Measurements from ENCODE around the gene MAU2.
A peak's percentile ranks its signal among the peaks of the same experiment; 100 is the strongest.
"Not testable (repeated sequence)": the region's sequence is repeated elsewhere in the genome, so short reads cannot be mapped to it uniquely, and the experiment has no call there.

Gene MAU2

DNA sequence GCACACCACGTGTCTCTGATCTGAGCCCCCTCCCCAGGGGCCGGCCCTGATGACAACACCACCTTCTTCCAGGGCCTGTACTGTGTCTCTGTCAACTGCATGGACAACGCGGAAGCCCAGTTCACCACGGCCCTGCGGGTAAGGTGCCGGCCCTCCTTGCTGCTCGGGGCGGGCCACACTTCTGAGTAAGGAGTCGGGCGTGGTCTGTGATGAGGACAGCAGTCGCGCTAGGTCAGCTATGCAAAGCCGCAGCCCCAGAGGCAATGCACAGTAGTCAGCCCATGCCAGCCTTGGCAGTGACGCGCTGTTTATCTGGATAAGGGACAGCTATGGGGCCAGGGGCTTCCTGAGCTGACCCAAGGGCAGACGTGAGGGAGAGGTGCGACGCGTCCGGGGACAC is 24.6 kb downstream of the MAU2 start:
- no peak for DNase-seq (ENCODE audit: low spot score in 2 of 2)
- Histone ChIP-seq H3K27me3 (ENCODE audit: low read depth) (no peaks in the 10 kb centered on the region), H3K4me1 (no peaks in the 10 kb centered on the region), H3K9me3 (no peaks in the 10 kb centered on the region), H3K36me3 (replicated peaks) (peaks cover 73% of the 10 kb centered on the region), H3K4me3 (no peak overlapping the region)
- in situ Hi-C loops (cut with MboI; ENCODE audit: low sequenced_read_pairs) = no loop called here

DNA sequence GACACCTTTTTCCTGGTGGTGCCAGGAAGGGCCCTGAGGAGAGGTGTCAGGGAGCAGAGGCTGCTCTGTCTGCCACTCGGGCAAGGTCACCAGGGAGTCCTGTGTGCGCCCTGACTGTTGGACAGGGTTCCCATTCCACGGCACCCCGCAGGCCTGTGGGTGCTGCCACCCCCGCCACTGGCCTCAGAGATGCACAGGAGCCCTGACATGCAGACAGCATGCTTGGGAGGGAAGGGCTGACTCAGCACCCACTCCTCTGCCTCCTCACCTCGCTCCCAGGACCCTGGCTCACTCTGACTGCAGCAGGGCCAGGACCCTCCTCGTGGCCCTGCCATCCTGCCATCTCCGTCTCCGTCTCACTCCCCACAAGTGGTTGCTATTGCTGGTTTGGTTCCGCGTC is 25.3 kb downstream of the MAU2 start:
- in situ Hi-C loops (cut with MboI; ENCODE audit: low sequenced_read_pairs) = no loop called here
- DNase-seq (ENCODE audit: low spot score in 2 of 2) = no peak
- Histone ChIP-seq H3K36me3 (replicated peaks) (peaks cover 71% of the 10 kb centered on the region), H3K27me3 (ENCODE audit: low read depth) (no peaks in the 10 kb centered on the region), H3K4me1 (no peaks in the 10 kb centered on the region), H3K4me3 (no peak overlapping the region), H3K9me3 (no peaks in the 10 kb centered on the region)

- Histone ChIP-seq H3K4me3 (no peak overlapping the region), H3K36me3 (replicated peaks) (peaks cover 76% of the 10 kb centered on the region), H3K27me3 (ENCODE audit: low read depth) (no peaks in the 10 kb centered on the region), H3K9me3 (no peaks in the 10 kb centered on the region), H3K4me1 (no peaks in the 10 kb centered on the region)
- DNase-seq (ENCODE audit: low spot score in 2 of 2) = no peak
- in situ Hi-C loops (cut with MboI; ENCODE audit: low sequenced_read_pairs) = no loop called here
Observed at GRCh38 chr19:19347401-19348110, 26.9 kb downstream of the MAU2 start.

GRCh38 chr19:19348266-19348665 is 27.6 kb downstream of the MAU2 start:
- no peaks in the 10 kb centered on the region for H3K4me1 ChIP-seq
- in situ Hi-C loops (cut with MboI; ENCODE audit: low sequenced_read_pairs) = no loop called here
- no peaks in the 10 kb centered on the region for H3K9me3 ChIP-seq
- H3K27me3 ChIP-seq (ENCODE audit: low read depth) = no peaks in the 10 kb centered on the region
- no peak for DNase-seq (ENCODE audit: low spot score in 2 of 2)
- peaks cover 77% of the 10 kb centered on the region for H3K36me3 ChIP-seq (replicated peaks)
- no peak overlapping the region for H3K4me3 ChIP-seq

DNA sequence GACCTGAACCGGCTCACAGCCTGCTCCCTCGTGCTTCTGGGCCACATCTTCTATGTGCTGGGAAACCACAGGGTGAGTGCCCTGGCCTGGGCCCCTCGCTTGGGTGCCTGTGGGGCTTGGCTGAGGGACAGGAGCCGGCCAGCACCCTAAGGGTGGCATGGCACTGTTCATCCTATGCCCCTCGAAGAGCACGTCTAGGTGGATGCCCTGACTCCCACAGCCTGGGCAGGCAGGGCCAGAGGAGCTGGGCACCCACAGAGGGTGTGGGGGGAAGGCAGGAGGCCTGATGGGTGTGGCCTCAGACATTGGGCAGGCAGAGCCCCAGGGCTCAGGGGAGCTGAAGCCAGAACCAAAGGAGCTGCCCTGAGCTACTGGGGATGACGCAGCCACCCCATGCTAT is 28.7 kb downstream of the MAU2 start:
- H3K4me1 ChIP-seq = no peaks in the 10 kb centered on the region
- no peaks in the 10 kb centered on the region for H3K27me3 ChIP-seq (ENCODE audit: low read depth)
- H3K9me3 ChIP-seq = no peaks in the 10 kb centered on the region
- DNase-seq (ENCODE audit: low spot score in 2 of 2) = no peak
- in situ Hi-C loops (cut with MboI; ENCODE audit: low sequenced_read_pairs) = no loop called here
- H3K4me3 ChIP-seq = no peak overlapping the region
- H3K36me3 ChIP-seq (replicated peaks) = peaks cover 80% of the 10 kb centered on the region

- in situ Hi-C loops (cut with MboI; ENCODE audit: low sequenced_read_pairs); H3K4me3 ChIP-seq: not testable (repeated sequence)
Observed at GRCh38 chr19:19350756-19351155, 30.1 kb downstream of the MAU2 start.

DNA sequence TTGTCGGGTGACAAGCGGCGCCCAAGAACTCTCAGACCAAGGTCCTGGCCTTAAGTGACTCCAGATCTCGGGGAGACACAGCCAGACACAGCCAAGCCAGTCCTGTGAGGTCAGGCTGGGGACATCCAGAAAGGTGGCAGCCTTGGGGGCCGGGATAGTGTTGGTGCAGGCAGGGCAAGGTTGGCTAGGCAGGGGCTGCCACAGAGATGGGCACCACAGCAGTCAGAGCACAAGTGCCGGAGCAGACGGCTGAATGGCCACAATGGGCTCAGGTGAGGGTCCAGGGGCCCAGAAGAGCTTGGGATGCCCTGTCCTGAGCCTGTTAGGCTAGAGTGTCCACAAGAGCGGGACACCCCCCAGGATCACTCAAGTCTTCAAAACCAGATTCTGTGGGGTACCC is 32.2 kb downstream of the MAU2 start:
- no peak for DNase-seq (ENCODE audit: low spot score in 2 of 2)
- Histone ChIP-seq H3K36me3 (replicated peaks) (peaks cover 74% of the 10 kb centered on the region), H3K4me1 (no peaks in the 10 kb centered on the region), H3K9me3 (no peaks in the 10 kb centered on the region), H3K27me3 (ENCODE audit: low read depth) (no peaks in the 10 kb centered on the region), H3K4me3 (no peak overlapping the region)
- in situ Hi-C loops (cut with MboI; ENCODE audit: low sequenced_read_pairs) = no loop called here

More at GRCh38 chr19:19350756-19351155, 30.1 kb downstream of the MAU2 start:
- H3K4me1 ChIP-seq; DNase-seq (ENCODE audit: low spot score in 2 of 2); H3K27me3 ChIP-seq (ENCODE audit: low read depth); H3K9me3 ChIP-seq: not testable (repeated sequence)
- peaks cover 76% of the 10 kb centered on the region for H3K36me3 ChIP-seq (replicated peaks)

- H3K9me3 ChIP-seq = no peaks in the 10 kb centered on the region
- no peak for DNase-seq (ENCODE audit: low spot score in 2 of 2)
- no peaks in the 10 kb centered on the region for H3K4me1 ChIP-seq
- in situ Hi-C loops (cut with MboI; ENCODE audit: low sequenced_read_pairs) = no loop called here
- H3K36me3 ChIP-seq (replicated peaks) = peaks cover 65% of the 10 kb centered on the region
- no peak overlapping the region for H3K4me3 ChIP-seq
- H3K27me3 ChIP-seq (ENCODE audit: low read depth) = no peaks in the 10 kb centered on the region
Observed at GRCh38 chr19:19354007-19354406, 33.4 kb downstream of the MAU2 start.

DNA sequence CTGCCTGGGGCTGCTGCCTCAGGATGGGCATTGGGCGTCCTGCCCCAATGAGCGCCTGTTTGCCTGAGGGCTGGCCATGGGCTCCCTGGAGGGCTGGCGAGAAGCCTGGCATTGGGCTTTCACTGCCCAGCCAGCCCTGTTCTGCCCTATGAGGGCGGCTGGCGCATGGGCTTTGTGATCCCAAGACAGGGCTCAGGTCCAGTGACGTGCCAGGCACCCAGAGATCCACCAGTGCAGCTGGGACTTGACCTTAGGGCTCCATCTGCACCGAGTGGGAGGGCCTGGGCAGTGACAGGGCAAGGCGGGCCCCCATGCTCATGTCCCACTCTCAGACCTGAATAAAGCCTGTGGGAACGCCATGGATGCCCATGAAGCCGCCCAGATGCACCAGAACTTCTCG is 34.3 kb downstream of the MAU2 start:
- no peak overlapping the region for H3K4me3 ChIP-seq
- H3K36me3 ChIP-seq (replicated peaks) = peaks cover 59% of the 10 kb centered on the region
- no peak for DNase-seq (ENCODE audit: low spot score in 2 of 2)
- no peaks in the 10 kb centered on the region for H3K4me1 ChIP-seq
- no peaks in the 10 kb centered on the region for H3K9me3 ChIP-seq
- in situ Hi-C loops (cut with MboI; ENCODE audit: low sequenced_read_pairs) = no loop called here
- H3K27me3 ChIP-seq (ENCODE audit: low read depth) = no peaks in the 10 kb centered on the region

DNA sequence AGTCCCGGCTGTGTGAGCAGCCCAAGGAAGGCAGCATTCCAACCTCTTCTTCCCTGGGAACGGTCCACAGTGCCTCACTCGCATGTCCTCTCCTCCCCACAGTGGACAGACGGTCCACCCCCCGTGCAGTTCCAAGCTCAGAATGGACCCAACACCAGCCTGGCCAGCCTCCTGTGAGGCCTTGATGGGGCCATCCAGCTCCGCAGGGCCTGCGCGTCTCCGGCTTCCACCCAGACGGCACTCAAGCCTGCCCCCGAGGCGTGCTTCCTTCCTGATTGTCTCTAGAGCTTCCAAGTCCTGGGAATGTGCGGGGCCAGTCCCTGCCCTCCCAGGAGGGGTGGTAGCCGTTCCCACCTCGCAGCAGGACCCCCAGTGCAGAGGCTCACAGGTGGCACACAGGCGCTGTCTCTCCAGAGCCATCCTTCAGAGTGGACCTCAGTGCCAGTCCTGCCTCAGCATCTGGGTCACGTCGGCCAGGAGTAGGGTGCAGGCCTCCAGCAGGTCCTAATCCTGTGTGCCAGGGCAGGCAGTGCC is 35.0 kb downstream of the MAU2 start:
- Histone ChIP-seq H3K36me3 (replicated peaks) (peaks cover 59% of the 10 kb centered on the region), H3K4me1 (no peaks in the 10 kb centered on the region), H3K9me3 (no peaks in the 10 kb centered on the region), H3K4me3 (no peak overlapping the region), H3K27me3 (ENCODE audit: low read depth) (no peaks in the 10 kb centered on the region)
- DNase-seq (ENCODE audit: low spot score in 2 of 2) = no peak
- in situ Hi-C loops (cut with MboI; ENCODE audit: low sequenced_read_pairs) = no loop called here

- DNase-seq (ENCODE audit: low spot score in 2 of 2) = no peak
- peaks cover 51% of the 10 kb centered on the region for H3K36me3 ChIP-seq (replicated peaks)
- in situ Hi-C loops (cut with MboI; ENCODE audit: low sequenced_read_pairs) = no loop called here
- H3K4me3 ChIP-seq = no peak overlapping the region
- H3K4me1 ChIP-seq = 0 out of 2 replicates have a peak, but pooled peaks cover 2% of the 10 kb centered on the region
- no peaks in the 10 kb centered on the region for H3K27me3 ChIP-seq (ENCODE audit: low read depth)
- no peaks in the 10 kb centered on the region for H3K9me3 ChIP-seq
Observed at GRCh38 chr19:19356500-19356899, 35.9 kb downstream of the MAU2 start.

DNA sequence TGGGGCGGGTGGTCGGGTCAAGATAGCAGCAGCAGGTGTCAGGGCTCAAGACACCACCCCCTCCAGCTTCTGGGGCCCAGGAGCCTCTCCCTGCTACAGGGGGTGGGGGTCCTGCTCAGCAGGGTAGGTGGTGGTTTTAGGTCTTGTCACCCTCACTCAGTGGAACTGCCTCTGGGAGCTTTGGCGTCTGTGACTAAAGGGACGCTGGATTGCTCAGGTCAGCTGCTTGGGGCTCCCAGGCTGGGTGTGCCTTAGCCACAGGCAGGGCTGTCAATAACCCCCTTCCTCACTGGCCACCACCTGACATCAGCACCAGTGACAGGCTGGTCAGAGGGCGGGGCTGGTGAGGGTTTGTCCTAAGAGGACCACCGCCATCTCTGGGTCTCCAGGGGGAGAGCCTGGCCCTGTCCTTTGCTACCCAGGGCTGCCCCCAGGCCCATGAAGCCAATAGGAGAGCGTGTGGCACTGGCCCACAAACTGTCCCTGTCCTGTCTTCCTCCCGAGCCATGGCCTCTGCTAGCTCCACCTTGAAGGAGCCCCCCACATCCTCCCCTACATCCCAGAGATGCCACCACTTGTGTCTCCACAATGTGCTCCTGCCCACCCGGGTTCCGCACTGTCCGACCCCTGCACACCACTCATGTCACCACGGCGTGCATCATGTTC is 36.4 kb downstream of the MAU2 start:
- no peak for DNase-seq (ENCODE audit: low spot score in 2 of 2)
- Histone ChIP-seq H3K4me1 (0 out of 2 replicates have a peak, but pooled peaks cover 2% of the 10 kb centered on the region), H3K4me3 (no peak overlapping the region), H3K9me3 (no peaks in the 10 kb centered on the region), H3K36me3 (replicated peaks) (peaks cover 50% of the 10 kb centered on the region), H3K27me3 (ENCODE audit: low read depth) (no peaks in the 10 kb centered on the region)
- in situ Hi-C loops (cut with MboI; ENCODE audit: low sequenced_read_pairs) = no loop called here

DNA sequence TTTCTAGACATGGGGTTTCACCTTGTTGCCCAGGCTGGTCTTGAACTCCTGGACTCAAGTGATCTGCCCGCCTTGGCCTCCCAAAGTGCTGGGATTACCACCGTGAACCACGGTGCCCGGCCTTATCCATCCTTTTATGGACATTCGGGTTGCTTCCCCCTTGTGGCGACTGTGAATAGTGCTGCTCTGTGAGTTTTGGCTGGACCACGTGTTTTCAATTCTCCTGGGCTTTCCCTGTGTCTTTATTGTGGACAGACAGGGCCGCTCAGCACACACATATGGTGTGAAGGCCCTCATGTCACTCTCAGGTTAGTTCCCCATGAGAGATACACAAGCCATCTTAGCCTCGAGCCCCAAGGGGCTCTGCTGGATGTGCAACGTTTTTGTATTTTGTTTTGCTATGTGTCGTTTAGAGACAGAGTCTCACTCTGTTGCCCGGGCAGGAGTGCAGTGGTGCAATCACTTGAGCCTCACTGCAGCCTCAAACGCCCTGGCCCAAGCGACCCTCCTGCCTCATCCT is 40.5 kb downstream of the MAU2 start:
- Histone ChIP-seq H3K27me3 (ENCODE audit: low read depth) (no peaks in the 10 kb centered on the region), H3K4me1 (peaks cover 10% of the 10 kb centered on the region), H3K36me3 (replicated peaks) (peaks cover 13% of the 10 kb centered on the region), H3K9me3 (no peaks in the 10 kb centered on the region), H3K4me3 (no peak overlapping the region)
- in situ Hi-C loops (cut with MboI; ENCODE audit: low sequenced_read_pairs) = loop anchor here (5.0 kb wide), 1 partner anchor 131 kb away; no protein-coding TSS in a partner anchor
- peak; percentile 85 to 93 for DNase-seq (ENCODE audit: low spot score in 2 of 2)

DNA sequence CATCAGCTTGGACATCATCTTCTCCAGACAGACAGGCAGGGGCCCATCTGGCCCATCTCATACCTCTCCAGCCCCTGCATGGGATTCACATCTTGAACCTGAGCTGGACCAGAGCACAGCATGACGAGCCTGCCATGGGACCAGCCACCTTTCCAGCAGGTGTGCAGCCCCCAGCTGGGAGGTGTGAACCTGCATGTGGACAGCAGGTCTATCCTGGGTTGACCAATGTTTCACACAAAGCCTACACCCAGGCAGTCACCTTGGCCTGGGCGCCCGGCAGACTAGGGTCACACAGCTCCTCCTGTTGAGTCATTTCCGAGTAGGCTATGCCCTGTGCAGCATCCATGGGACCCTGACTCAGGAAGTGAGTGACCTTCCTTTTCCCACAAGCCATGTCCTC is 41.4 kb downstream of the MAU2 start:
- H3K36me3 ChIP-seq (replicated peaks) = peaks cover 6% of the 10 kb centered on the region; the same call in 1 of the 2 replicates
- H3K4me3 ChIP-seq = no peak overlapping the region
- peaks cover 14% of the 10 kb centered on the region for H3K4me1 ChIP-seq
- no peaks in the 10 kb centered on the region for H3K27me3 ChIP-seq (ENCODE audit: low read depth)
- no peak for DNase-seq (ENCODE audit: low spot score in 2 of 2)
- in situ Hi-C loops (cut with MboI; ENCODE audit: low sequenced_read_pairs) = loop anchor here (5.0 kb wide), 1 partner anchor 130 kb away; no protein-coding TSS in a partner anchor
- no peaks in the 10 kb centered on the region for H3K9me3 ChIP-seq
